HCEC 1CT (cell line): ENCODE data around the gene E4F1.

Source experiments
- DNase-seq: peaks from one replicate; pipeline ENCODE4 v3.0.0-alpha.2; 2017

Gene E4F1, protein sequence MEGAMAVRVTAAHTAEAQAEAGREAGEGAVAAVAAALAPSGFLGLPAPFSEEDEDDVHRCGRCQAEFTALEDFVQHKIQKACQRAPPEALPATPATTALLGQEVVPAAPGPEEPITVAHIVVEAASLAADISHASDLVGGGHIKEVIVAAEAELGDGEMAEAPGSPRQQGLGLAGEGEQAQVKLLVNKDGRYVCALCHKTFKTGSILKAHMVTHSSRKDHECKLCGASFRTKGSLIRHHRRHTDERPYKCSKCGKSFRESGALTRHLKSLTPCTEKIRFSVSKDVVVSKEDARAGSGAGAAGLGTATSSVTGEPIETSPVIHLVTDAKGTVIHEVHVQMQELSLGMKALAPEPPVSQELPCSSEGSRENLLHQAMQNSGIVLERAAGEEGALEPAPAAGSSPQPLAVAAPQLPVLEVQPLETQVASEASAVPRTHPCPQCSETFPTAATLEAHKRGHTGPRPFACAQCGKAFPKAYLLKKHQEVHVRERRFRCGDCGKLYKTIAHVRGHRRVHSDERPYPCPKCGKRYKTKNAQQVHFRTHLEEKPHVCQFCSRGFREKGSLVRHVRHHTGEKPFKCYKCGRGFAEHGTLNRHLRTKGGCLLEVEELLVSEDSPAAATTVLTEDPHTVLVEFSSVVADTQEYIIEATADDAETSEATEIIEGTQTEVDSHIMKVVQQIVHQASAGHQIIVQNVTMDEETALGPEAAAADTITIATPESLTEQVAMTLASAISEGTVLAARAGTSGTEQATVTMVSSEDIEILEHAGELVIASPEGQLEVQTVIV

DNA sequence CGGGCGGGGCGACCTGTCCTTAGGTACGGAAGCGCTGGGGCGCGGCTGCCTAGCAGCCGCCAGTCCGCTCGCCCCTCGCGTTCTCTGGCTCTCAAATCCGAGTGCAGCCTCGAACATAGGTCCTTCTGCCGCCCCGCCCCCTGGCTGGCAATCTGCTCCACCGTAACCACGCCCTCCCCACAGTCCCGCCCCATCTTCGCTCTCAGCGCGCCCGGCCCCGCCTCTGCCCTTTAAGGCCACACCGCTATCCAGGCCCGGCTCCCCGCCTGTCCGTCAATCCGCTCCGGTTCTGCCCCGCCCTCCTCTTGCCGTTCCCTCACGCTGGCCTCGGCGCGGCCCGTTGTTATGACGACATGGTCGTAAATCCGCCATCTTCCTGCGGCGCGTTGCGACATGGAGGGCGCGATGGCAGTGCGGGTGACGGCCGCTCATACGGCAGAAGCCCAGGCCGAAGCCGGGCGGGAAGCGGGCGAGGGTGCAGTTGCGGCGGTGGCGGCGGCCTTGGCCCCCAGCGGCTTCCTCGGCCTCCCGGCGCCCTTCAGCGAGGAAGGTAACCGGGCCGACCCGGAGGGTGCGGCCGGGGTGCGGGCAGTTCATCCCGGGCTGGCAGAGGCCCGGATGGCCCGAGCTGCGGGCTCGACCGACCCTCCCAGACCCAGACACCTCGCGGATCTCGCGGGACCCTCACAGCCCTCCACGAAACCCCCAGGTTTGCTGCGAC is at the start of gene E4F1:
E4F1 (plus strand) TSS at position 371 of the 721 bp plus-strand sequence; CDS start at position 394, 23 bp downstream.
- peak; percentile 100 for DNase-seq

DNA sequence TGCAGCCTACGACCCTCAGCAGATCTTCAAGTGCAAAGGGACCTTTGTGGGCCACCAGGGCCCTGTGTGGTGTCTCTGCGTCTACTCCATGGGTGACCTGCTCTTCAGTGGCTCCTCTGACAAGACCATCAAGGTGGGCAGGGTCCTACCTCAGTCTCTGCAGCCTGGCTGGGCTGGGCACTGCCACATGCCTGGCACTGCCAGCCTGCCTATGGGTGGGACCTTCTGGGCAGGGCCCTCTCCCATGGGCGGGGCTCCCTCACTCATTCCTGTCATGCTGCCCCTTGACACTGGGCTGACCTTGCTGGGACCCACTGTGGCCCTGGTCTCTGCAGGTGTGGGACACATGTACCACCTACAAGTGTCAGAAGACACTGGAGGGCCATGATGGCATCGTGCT is 49.5 kb upstream of the E4F1 start:
- no peak for DNase-seq

DNA sequence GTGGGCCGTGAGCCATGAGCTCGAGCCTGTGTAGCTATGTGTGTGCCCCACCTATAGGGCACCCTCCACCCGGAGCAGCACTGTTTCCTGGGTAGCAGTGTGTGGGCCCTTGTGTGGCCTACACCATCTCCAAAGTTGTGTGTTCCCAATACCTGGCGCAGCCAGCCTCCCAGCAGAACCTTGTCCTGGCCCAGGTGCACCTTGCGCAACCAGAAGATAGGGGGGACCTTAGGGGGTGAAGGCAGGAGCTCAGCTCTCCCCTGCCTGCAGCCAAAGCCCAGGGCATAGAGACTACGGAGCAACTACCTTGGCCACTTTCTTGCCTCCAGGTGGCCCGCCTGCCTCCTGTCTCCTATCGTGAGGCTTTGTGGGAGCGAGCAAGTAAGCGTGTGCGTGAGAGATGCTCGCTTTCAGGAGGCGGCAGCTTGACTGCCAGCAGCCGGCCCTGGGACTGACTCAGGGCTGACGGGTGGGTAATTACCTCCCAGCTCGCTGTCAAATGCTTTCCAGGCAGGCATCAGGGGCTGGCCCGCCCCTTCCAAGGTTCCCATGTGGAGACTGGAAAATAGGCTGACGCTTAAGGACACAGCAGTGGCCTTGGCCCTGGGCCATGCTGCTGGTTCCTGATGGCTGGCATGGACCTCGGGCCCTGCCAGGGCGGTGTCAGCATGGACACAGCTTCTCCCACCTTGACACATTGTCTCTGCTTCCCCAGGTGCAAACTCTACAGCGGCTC is 48.8 kb upstream of the E4F1 start:
- DNase-seq: no peak

DNA sequence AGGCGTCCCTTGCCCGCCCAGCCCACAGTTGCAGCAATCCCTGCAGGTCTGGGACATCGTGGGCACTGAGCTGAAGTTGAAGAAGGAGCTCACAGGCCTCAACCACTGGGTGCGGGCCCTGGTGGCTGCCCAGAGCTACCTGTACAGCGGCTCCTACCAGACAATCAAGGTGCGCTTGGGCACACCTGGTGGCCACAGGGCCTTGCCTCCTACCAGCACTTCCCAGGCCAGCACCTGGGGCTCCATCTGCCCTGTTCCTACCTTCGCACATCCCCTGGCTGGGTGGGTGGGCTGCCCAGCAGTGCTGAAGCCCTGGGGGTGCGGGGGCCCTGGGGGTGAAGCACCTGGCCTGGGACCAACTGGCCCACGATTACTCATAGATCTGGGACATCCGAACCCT is 47.9 kb upstream of the E4F1 start:
- no peak for DNase-seq

DNA sequence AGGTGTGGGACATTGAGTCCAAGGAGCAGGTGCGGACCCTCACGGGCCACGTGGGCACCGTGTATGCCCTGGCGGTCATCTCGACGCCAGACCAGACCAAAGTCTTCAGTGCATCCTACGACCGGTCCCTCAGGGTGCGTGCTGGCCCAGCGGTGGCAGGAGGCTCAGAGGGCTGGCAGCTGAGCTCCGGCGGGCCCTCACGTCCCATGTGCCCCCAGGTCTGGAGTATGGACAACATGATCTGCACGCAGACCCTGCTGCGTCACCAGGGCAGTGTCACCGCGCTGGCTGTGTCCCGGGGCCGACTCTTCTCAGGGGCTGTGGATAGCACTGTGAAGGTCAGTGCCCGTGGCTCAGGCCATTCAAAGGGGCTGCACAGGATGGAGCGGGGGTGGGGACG is 47.3 kb upstream of the E4F1 start:
- DNase-seq: no peak

- DNase-seq: no peak
Observed at GRCh38 chr16:2177101-2177500, 46.3 kb upstream of the E4F1 start.

DNA sequence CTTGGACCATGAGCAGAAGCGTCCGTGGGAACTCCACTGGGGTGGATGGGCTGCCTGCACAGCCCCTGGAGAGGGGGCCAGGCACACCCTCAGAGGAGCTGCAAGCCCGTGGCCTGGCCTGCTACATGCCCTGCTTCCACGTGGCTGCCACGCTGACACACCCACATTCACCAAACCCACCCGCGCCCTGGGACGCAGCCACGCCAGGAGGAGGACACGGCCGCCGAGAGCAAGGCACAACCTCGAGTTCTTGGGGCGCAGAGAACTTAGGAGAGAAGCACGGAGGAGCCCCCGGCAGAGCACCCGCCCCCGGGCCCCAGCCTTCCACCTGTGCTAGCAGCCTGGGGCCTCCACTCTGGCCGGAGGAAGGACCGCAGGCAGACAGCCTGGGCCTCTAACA is 45.8 kb upstream of the E4F1 start:
- no peak for DNase-seq

DNA sequence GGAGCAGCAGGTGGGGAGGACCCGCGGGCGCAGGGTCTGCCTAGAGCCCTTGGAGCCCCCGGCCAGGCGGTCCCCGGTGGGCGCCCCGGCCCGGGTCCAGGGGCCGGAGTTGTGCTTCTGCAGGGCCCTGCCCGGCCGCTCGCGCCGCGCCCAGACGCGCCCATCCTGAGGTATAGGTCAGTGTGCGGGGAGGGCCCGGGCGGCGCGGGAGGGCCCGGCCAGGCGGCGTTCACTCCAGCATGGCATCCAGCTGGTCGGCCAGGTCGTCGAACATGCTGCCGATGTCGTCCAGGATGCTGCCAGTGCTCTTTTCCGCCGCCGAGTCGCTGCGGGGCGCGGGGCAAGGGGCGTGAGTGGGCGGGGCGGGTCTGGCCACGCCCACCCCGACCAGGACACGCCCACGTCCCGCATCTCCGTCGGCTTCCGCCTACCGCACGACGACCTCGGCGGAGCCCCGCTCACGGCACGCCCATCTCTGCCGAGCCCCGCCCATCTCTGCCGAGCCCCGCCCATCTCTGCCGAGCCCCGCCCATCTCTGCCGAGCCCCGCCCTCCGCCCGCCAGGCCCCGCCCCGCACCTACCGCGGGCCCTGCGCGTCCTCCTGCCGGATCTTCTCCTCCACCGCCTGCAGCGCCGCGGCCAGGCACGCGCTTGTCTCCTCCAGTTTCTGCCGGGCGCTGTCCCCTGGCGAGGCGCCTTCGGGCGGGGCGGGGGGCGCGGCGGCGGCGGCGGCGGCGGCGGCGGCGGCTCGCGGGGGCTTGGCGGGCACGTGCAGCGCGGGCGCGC is 44.9 kb upstream of the E4F1 start:
- DNase-seq: no peak

DNA sequence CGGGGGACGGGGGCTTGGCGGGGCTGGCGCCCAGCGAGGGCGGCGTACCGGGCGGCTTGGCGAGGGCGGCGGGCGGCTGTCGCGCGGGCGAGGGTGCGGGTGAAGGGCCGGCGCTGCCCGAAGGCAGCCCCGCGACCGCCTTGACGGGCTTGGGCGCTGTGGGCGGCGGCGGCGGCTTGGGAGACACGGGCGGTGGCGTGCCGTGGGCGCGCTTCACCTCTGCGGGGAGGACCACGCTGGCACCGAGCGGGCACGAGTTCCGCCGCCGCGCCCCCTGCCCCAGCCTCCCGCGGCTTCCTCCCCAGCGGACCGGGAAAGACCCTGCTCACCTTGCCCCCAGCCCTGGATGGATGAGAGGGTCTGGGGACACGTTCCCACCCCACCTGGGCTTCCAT is 44.3 kb upstream of the E4F1 start:
- DNase-seq: no peak

GRCh38 chr16:2179576-2179975 is 43.8 kb upstream of the E4F1 start:
- no peak for DNase-seq

DNA sequence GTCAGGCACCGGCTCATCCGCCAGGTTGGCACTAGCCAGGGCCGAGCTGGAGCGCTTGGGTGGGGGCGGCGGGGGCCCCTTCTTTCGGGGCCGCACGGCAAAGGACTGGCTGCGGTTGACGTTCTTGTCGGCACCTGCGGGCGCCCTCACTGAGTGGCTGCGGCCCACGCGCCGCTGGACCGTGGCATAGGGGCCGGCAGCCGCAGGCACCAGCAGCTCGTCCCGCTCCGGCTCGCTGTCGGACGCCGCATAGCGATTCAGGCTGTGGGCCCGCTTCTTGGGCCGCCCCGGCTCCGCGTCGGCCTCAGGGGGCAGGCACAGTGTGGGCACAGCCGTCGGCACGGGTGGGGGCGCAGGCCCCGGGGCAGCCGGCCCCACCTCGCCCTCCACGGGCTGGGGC is 42.9 kb upstream of the E4F1 start:
- no peak for DNase-seq

DNA sequence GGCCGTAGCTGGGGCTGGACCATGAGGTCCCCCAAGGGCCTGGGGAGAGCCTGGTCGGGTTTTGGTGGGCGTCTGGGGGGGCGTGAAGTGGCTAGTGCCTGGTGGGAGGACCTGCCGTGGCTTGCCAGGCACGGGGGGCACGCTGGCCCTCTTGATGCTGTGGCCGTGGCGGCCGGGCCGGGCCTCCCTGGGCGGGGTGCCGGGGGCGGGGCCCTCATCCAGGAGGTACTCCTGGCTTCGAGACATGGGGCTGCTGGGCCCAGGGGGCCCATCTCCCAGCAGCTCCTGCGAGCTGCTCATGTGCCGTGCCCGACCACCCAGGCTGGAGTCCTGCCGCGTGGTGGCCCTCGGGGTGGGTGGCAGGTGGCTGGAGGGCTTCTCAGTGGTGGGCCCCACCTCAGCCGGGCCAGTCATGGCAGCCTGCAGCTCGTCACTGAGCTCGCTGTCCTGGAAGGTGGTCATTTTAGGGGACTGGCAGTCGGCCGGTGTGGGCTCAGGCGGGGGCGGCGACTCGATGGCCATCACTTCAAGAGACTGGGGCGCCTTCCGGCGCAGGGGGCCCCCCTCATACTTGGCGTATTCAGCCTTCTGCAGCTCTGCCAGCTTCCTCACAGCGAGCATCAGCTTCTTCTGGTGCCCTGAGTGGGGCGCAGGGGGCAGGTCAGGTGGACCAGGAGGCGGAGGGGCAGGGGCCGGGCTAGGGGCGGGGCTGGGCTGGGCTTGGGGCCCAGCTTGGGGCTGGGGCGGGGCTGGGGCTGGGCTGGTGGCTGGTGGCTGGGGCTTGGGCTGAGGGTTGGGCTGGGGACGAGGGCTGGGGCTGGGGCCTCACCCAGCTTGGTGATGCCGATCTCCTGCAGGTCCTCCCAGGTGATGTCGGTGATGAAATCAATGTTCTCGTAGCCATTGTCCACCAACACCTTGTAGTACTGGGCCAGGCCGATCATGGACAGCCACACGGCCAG is 42.1 kb upstream of the E4F1 start:
- no peak for DNase-seq

DNA sequence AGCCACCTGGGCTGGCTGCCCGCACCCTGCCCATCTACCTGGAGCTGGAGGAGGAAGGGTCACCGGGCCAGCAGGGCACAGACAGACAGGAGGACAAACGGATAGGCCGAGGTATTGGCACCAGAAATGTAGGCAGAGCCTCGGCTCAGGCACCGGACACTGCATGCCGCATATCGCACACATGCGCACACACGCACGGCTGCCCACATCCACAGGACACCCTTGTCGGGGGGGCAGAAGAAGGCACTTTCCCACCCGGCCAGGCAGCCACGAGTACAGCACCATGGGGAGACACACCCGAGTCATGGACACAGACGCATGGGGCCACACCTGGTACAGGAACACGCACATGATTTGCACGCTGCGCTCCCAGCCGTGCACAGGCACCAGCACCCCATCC is 41.4 kb upstream of the E4F1 start:
- no peak for DNase-seq

- DNase-seq: no peak
Observed at GRCh38 chr16:2183671-2184070, 39.7 kb upstream of the E4F1 start.

- DNase-seq: no peak
Observed at GRCh38 chr16:2184346-2184745, 39.0 kb upstream of the E4F1 start.

DNA sequence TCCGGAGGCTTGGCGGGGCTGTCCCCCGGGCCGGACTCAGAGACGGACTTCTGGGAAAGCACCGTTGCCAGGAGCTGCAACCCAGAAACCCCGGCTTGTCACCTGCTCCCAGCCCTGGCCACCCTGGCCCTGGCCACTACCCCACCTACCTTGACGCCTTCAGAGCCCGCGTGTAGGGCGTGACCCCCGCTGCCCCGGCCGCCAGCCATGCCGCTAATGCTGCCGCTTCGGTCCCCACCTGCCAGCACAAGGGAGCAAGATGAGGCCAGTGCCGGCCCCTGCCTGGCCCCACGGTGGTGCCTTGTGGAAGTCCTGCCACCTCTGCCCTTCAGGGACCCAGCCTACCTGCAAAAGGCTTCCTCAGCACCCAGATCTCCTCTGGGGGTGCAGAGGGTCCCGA is 38.4 kb upstream of the E4F1 start:
- DNase-seq: no peak

DNA sequence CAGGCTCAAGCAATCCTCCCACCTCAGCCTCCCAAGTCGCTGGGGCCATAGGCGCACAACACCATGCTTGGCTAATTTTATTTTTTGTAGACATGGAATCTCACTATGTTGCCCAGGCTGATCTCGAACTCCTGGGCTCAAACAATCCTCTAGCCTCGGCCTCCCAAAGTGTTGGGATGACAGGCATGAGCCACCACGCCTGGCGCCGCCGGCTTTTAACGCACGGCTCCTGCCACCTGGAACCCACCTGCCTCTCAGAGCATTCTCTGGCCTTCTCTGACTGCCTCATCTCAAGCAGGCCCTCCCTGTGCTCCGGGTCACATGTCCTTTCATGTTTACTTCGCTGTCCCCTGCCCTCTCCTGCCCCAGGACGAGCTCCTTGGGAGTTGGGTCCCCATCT is 37.3 kb upstream of the E4F1 start:
- DNase-seq: no peak

- DNase-seq: no peak
Observed at GRCh38 chr16:2186505-2186904, 36.9 kb upstream of the E4F1 start.

GRCh38 chr16:2187212-2187611 is 36.2 kb upstream of the E4F1 start:
- no peak for DNase-seq

GRCh38 chr16:2188395-2188794 is 35.0 kb upstream of the E4F1 start:
- no peak for DNase-seq
